SK-N-MC (cell line): ENCODE results near the gene TMEM200C.

Source experiments
- EZH2 ChIP-seq: fragments of 200-600 bp; sonication (generic); IDR thresholded peaks from one replicate; pipeline ENCODE4 v1.6.1; 2017; ENCODE audit warnings: antibody characterized with exemption
- FOXP2 ChIP-seq: optimal IDR thresholded peaks from 2 replicates; pipeline ENCODE3; 2011; ENCODE audit warnings: mild to moderate bottlenecking, moderate library complexity; ENCODE audit not compliant: insufficient read depth; ENCODE audit errors: extremely low read length, control extremely low read depth
- POLR2AphosphoS5 ChIP-seq: IDR thresholded peaks from 2 replicates; pipeline ENCODE4 v1.6.1; 2012; ENCODE audit warnings: mild to moderate bottlenecking, low read depth, low read length, borderline replicate concordance

DNA sequence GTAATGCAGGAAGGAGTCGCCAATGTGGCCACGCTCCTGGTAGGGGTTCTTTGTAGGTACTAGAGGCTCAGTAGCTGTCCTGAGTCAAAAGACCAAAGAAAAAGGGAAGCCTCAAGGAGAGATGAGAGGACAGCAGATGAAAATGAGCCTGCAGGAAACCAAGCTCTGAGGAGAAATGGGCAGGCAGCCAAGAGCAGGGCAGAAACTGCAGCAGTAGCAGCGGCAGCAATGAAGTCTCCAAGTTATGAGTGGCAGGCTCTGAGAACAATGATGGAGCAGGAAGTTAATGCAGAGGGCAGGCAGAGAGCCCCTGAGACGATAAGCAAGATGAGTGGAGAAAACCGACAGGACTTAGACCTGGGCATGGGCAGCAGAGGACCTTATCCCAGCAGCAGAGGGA is 48.2 kb upstream of the TMEM200C start:
- TF ChIP-seq POLR2AphosphoS5, result no peak
- no peak for TF ChIP-seq EZH2
- no peak for TF ChIP-seq FOXP2
